RWPE2 (cell line): ENCODE results near the gene TBX2.

ENCODE experiments used
- ATAC-seq: fragments of 200-7000 bp; cut with Tn5 transposase; 3 replicates; pipeline ENCODE4 v1.9.1; 2021; ENCODE audit warnings: low read depth
- DNase-seq: peaks from one replicate; pipeline ENCODE4 v3.0.0-alpha.2; 2020; ENCODE audit warnings: low spot score
- H3K27ac ChIP-seq: fragments of 450-650 bp; 2 replicates; pipeline ENCODE4 v1.5.1; 2017; ENCODE audit warnings: mild to moderate bottlenecking; ENCODE audit not compliant: poor library complexity, severe bottlenecking
- H3K27me3 ChIP-seq: fragments of 250-450 bp; sonication (Bioruptor Pico); 2 replicates; pipeline ENCODE4 v1.5.1; 2021; ENCODE audit warnings: mild to moderate bottlenecking, moderate library complexity; ENCODE audit not compliant: insufficient read depth, poor library complexity, severe bottlenecking
- H3K36me3 ChIP-seq: fragments of 250-450 bp; sonication (Bioruptor Pico); 2 replicates; pipeline ENCODE4 v1.5.1; 2020; ENCODE audit warnings: low read depth, mild to moderate bottlenecking, moderate library complexity
- H3K4me1 ChIP-seq: fragments of 250-450 bp; sonication (Bioruptor Pico); 2 replicates; pipeline ENCODE4 v1.5.1; 2021; ENCODE audit warnings: mild to moderate bottlenecking, moderate library complexity; ENCODE audit not compliant: insufficient read depth, poor library complexity, severe bottlenecking
- H3K4me3 ChIP-seq: fragments of 250-450 bp; sonication (Bioruptor Pico); 2 replicates; pipeline ENCODE4 v1.5.1; 2021; ENCODE audit warnings: mild to moderate bottlenecking, moderate library complexity; ENCODE audit not compliant: severe bottlenecking
- H3K9me3 ChIP-seq: fragments of 250-450 bp; sonication (Bioruptor Pico); 2 replicates; pipeline ENCODE4 v1.5.1; 2021; ENCODE audit warnings: mild to moderate bottlenecking, moderate library complexity; ENCODE audit not compliant: severe bottlenecking
- CTCF ChIP-seq: fragments of 450-650 bp; IDR thresholded peaks from one replicate; pipeline ENCODE4 v1.5.1; 2017; ENCODE audit warnings: mild to moderate bottlenecking, moderate library complexity; ENCODE audit not compliant: poor library complexity, severe bottlenecking

Gene TBX2

GRCh38 chr17:61366076-61366714 lies 33.4 kb upstream of the TBX2 start:
- H3K36me3 ChIP-seq, result no peaks in the 10 kb centered on the region
- no peaks in the 10 kb centered on the region for H3K27me3 ChIP-seq
- H3K4me1 ChIP-seq, result peaks cover 8% of the 10 kb centered on the region
- ATAC-seq, result no peak
- DNase-seq, result no peak
- TF ChIP-seq CTCF, result no peak
- H3K4me3 ChIP-seq, result no peak overlapping the region
- H3K9me3 ChIP-seq, result no peaks in the 10 kb centered on the region
- no peak overlapping the region for H3K27ac ChIP-seq

GRCh38 chr17:61366715-61367413 lies 32.8 kb upstream of the TBX2 start:
- Histone ChIP-seq H3K9me3 (no peaks in the 10 kb centered on the region), H3K27me3 (no peaks in the 10 kb centered on the region), H3K27ac (no peak overlapping the region), H3K36me3 (no peaks in the 10 kb centered on the region), H3K4me1 (peaks cover 1% of the 10 kb centered on the region), H3K4me3 (no peak overlapping the region)
- DNase-seq (no peak), ATAC-seq (no peak)
- TF ChIP-seq CTCF, result no peak

GRCh38 chr17:61368049-61368831 lies 31.4 kb upstream of the TBX2 start:
- no peak overlapping the region for H3K4me3 ChIP-seq
- no peak for ATAC-seq
- H3K9me3 ChIP-seq, result no peaks in the 10 kb centered on the region
- no peaks in the 10 kb centered on the region for H3K4me1 ChIP-seq
- TF ChIP-seq CTCF, result no peak
- H3K36me3 ChIP-seq, result no peaks in the 10 kb centered on the region
- no peak for DNase-seq
- no peak overlapping the region for H3K27ac ChIP-seq
- H3K27me3 ChIP-seq, result no peaks in the 10 kb centered on the region

- H3K4me1 ChIP-seq, result no peaks in the 10 kb centered on the region
- ATAC-seq (no peak), DNase-seq (no peak)
- H3K9me3 ChIP-seq, result no peaks in the 10 kb centered on the region
- no peak for TF ChIP-seq CTCF
- H3K36me3 ChIP-seq, result no peaks in the 10 kb centered on the region
- H3K4me3 ChIP-seq, result no peak overlapping the region
- H3K27me3 ChIP-seq, result no peaks in the 10 kb centered on the region
- H3K27ac ChIP-seq, result no peak overlapping the region
Measured at GRCh38 chr17:61368832-61369450, 30.7 kb upstream of the TBX2 start.
